GM12875 (cell line): ENCODE results near the gene C15orf39.

Experiments used
- H3K4me3 ChIP-seq: one replicate; pipeline ENCODE4 v1.5.1; 2011; ENCODE audit warnings: low read depth, low read length, control low read depth
- CTCF ChIP-seq: IDR thresholded peaks from 2 replicates; pipeline ENCODE4 v1.5.1; 2011; ENCODE audit warnings: low read depth, mild to moderate bottlenecking, control low read depth, inconsistent platforms, low read length, moderate library complexity, borderline replicate concordance; ENCODE audit not compliant: insufficient read depth

The C15orf39 gene

GRCh38 chr15:75174729-75175128, 27.0 kb upstream of the C15orf39 start:
- no peak overlapping the region for H3K4me3 ChIP-seq
- no peak for TF ChIP-seq CTCF

GRCh38 chr15:75176396-75176761, 25.3 kb upstream of the C15orf39 start:
- no peak for TF ChIP-seq CTCF
- H3K4me3 ChIP-seq, result no peak overlapping the region

GRCh38 chr15:75177360-75178071, 24.2 kb upstream of the C15orf39 start:
- no peak for TF ChIP-seq CTCF
- H3K4me3 ChIP-seq, result no peak overlapping the region

GRCh38 chr15:75178171-75178937, 23.3 kb upstream of the C15orf39 start:
- no peak for TF ChIP-seq CTCF
- H3K4me3 ChIP-seq, result peak overlapping the region; percentile 17

GRCh38 chr15:75178938-75179745, 22.5 kb upstream of the C15orf39 start:
- peak overlapping the region; percentile 17 for H3K4me3 ChIP-seq
- TF ChIP-seq CTCF, result no peak

- no peak for TF ChIP-seq CTCF
- H3K4me3 ChIP-seq, result no peak overlapping the region
Observed at GRCh38 chr15:75179746-75180140, 21.9 kb upstream of the C15orf39 start.
